ENCODE data around the gene GPR157. TPM values are rescaled to one million over a fixed set of nuclear protein-coding genes. Genes with fewer than 3 reads are reported as not detected.

GPR157 gene
- total and polyA plus RNA-seq, 2 of the 13 experiments (the other 11 are each of a cell fraction or from before 2014, with no cell fraction given) = 10.1 to 19.2 TPM

DNA sequence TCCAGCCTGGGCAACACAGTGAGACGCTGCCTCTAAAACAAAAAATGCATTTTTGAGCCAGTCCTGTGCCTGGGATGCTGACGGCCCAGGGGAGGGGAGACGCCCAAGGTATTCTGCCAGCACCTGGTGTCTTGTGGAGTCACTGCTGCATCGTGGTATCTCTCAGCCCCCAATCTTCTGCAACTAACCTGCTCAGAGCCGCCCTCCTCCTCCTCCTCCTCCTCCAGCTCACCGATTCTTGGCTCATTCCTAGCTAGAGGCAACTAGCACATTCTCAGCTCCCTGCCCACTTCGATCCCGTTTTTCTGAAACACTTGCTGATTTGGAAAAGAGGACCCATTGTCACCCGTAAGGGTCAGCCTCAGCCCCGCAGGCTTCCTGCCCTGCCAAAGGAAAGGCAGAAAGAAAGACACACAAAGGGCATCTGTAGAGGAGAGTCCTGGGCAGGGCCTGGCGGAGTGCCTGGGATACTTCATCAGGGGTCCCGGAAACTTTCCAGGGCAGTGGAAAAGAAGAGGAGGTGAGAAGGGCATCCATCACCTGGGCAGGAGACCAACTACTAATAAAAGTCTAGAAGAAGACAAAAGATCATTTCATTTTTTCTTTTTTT is 20.7 kb downstream of the GPR157 start (continued):
- TF ChIP-seq U2AF1 (optimal IDR thresholded peaks at IDR 0.05; ENCODE audit: low read depth, low read length) = no peak
- no peak for TF ChIP-seq SMARCE1 (IDR thresholded peaks at IDR 0.05; ENCODE audit: borderline replicate concordance)
- TF ChIP-seq ZNF207 (IDR thresholded peaks at IDR 0.05; ENCODE audit: borderline replicate concordance) = no peak
- no peak for TF ChIP-seq ZNF136 (CRISPR knock-in tag; IDR thresholded peaks at IDR 0.05; ENCODE audit: low read depth)
- TF ChIP-seq SIX1 (CRISPR knock-in tag; IDR thresholded peaks at IDR 0.05; ENCODE audit: borderline replicate concordance) = no peak
- TF ChIP-seq ZNF431 (CRISPR knock-in tag; IDR thresholded peaks at IDR 0.05; ENCODE audit: borderline replicate concordance, low read depth) = no peak
- TF ChIP-seq HMGA1 (CRISPR knock-in tag; conservative IDR thresholded peaks at IDR 0.05) = no peak
- no peak for TF ChIP-seq ZIK1 (CRISPR knock-in tag; IDR thresholded peaks at IDR 0.05; ENCODE audit: borderline replicate concordance, low read depth)
- no peak for TF ChIP-seq STAT6 (CRISPR knock-in tag; IDR thresholded peaks at IDR 0.05; ENCODE audit: borderline replicate concordance)
- no peak for TF ChIP-seq NONO (IDR thresholded peaks at IDR 0.05)
- no peak for TF ChIP-seq NONO (CRISPR knock-in tag; conservative IDR thresholded peaks at IDR 0.05)

DNA sequence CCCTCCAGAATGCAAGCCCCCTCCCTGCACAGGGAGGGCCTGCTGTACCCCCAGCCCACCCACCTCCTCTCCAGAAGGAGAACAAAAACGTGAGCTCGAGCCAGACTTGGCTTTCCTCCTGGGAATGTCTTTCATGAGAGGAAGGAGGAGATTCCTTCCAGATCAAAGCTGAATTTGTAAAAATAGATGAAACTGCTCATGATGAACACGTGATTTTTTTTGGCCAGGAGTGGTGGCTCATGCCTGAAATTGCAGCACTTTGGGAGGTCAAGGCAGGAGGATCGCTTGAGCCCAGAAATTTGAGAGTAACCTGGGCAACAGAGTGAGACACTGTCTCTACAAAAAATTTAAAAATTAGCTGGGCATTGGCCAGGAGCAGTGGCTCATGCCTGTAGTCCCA is 21.8 kb downstream of the GPR157 start:
- CTCF ChIA-PET (ENCODE audit: low intra/inter-chr PET ratio, low total read pairs) = no interaction called here
- DNase-seq (ENCODE audit: low spot score) (no peak), ATAC-seq (no peak), FAIRE-seq (no peak)
- H2AFZ ChIP-seq (ENCODE audit: low read length) = no peak overlapping the region
- H3K27ac ChIP-seq (ENCODE audit: extremely low read length, insufficient read depth, low read length) = no peak overlapping the region
- H3K9ac ChIP-seq (ENCODE audit: insufficient read depth, low read depth, low read length) = no peak overlapping the region
- in situ Hi-C loops (cut with HindIII; ENCODE audit: extremely low pct_ligation_motif_present, low pct_unique_long_range_greater_than_20kb) (no loop called here), intact Hi-C loops (cut with micrococcal nuclease; ENCODE audit: unreplicated experiment) (no loop called here)
- 92% methylated on average over 4 of the region's 4 CpGs for WGBS (ENCODE audit: low lambda C conversion rate)
- H4K20me1 ChIP-seq (ENCODE audit: insufficient read depth, low read length) = no peaks in the 10 kb centered on the region
- POLR2A ChIA-PET = no interaction called here
- H3K79me2 ChIP-seq (ENCODE audit: insufficient read depth, low read length) = no peaks in the 10 kb centered on the region
- H3K36me3 ChIP-seq (replicated peaks in 1 of 2; ENCODE audit: control insufficient read depth in 1 of 2, insufficient read depth in 2 of 2, low read length in 2 of 2) = peaks cover 16 to 34% of the 10 kb centered on the region in 2 experiments; a peak in 4 of 5 replicates
- H3K4me1 ChIP-seq (ENCODE audit: insufficient read depth, low read length) = peaks cover 18% of the 10 kb centered on the region
- BruUV-seq (replicated peaks) = no TSS peak
- no peak overlapping the region for H3K4me3 ChIP-seq (replicated peaks in 1 of 3; ENCODE audit: insufficient read depth in 1 of 3, low read depth in 2 of 3, low read length in 3 of 3)
- H3K9me3 ChIP-seq (ENCODE audit: low read length) = no peaks in the 10 kb centered on the region
- H3K27me3 ChIP-seq (ENCODE audit: control insufficient read depth in 1 of 2, insufficient read depth in 2 of 2, low read length in 2 of 2) = no peaks in the 10 kb centered on the region
- H3K4me2 ChIP-seq (ENCODE audit: low read depth, low read length) = no peak overlapping the region
- no peak for TF ChIP-seq ZNF619 (CRISPR knock-in tag; IDR thresholded peaks at IDR 0.05)
- TF ChIP-seq ZNF883 (CRISPR knock-in tag; IDR thresholded peaks at IDR 0.05; ENCODE audit: not compliant biosample characterization) = no peak
- TF ChIP-seq, protein P1, sequence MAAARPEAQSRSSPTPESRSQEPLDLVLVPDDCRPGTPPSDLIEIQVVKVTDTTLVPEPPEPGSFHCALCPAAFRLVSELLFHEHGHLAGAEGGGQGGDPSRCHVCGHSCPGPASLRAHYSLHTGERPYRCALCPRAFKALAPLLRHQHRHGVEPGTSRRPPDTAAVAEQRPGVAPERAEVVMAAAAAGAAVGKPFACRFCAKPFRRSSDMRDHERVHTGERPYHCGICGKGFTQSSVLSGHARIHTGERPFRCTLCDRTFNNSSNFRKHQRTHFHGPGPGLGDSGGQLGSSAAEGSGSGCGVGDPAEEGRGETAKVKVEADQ (CRISPR knock-in tag; IDR thresholded peaks at IDR 0.05; ENCODE audit: borderline replicate concordance) = no peak
- TF ChIP-seq, protein P2, sequence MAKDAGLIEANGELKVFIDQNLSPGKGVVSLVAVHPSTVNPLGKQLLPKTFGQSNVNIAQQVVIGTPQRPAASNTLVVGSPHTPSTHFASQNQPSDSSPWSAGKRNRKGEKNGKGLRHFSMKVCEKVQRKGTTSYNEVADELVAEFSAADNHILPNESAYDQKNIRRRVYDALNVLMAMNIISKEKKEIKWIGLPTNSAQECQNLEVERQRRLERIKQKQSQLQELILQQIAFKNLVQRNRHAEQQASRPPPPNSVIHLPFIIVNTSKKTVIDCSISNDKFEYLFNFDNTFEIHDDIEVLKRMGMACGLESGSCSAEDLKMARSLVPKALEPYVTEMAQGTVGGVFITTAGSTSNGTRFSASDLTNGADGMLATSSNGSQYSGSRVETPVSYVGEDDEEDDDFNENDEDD (CRISPR knock-in tag; IDR thresholded peaks at IDR 0.05; ENCODE audit: borderline replicate concordance) = no peak
- TF ChIP-seq ZMAT3 (CRISPR knock-in tag; conservative IDR thresholded peaks at IDR 0.05) = no peak
- TF ChIP-seq, protein P3, sequence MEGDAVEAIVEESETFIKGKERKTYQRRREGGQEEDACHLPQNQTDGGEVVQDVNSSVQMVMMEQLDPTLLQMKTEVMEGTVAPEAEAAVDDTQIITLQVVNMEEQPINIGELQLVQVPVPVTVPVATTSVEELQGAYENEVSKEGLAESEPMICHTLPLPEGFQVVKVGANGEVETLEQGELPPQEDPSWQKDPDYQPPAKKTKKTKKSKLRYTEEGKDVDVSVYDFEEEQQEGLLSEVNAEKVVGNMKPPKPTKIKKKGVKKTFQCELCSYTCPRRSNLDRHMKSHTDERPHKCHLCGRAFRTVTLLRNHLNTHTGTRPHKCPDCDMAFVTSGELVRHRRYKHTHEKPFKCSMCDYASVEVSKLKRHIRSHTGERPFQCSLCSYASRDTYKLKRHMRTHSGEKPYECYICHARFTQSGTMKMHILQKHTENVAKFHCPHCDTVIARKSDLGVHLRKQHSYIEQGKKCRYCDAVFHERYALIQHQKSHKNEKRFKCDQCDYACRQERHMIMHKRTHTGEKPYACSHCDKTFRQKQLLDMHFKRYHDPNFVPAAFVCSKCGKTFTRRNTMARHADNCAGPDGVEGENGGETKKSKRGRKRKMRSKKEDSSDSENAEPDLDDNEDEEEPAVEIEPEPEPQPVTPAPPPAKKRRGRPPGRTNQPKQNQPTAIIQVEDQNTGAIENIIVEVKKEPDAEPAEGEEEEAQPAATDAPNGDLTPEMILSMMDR (CRISPR knock-in tag; IDR thresholded peaks at IDR 0.05) = no peak

Measured in HepG2 (cell line).